HG02938 (cell line): Measurements from ENCODE around the gene TNFRSF6B.

Experiments used
- ATAC-seq: cut with Tn5 transposase; IDR thresholded peaks from one replicate; pipeline ENCODE4 v1.9.1; 2021; ENCODE audit warnings: mild to moderate bottlenecking, moderate library complexity; ENCODE audit not compliant: unreplicated experiment

TNFRSF6B gene

GRCh38 chr20:63734946-63735858, 38.8 kb downstream of the TNFRSF6B start:
- no peak for ATAC-seq

GRCh38 chr20:63735859-63736718, 39.6 kb downstream of the TNFRSF6B start, which contains the start of gene LIME1:
LIME1 (plus strand) TSS chr20:63736664; CDS start chr20:63737550, 886 bp downstream.
- ATAC-seq, result no peak

DNA sequence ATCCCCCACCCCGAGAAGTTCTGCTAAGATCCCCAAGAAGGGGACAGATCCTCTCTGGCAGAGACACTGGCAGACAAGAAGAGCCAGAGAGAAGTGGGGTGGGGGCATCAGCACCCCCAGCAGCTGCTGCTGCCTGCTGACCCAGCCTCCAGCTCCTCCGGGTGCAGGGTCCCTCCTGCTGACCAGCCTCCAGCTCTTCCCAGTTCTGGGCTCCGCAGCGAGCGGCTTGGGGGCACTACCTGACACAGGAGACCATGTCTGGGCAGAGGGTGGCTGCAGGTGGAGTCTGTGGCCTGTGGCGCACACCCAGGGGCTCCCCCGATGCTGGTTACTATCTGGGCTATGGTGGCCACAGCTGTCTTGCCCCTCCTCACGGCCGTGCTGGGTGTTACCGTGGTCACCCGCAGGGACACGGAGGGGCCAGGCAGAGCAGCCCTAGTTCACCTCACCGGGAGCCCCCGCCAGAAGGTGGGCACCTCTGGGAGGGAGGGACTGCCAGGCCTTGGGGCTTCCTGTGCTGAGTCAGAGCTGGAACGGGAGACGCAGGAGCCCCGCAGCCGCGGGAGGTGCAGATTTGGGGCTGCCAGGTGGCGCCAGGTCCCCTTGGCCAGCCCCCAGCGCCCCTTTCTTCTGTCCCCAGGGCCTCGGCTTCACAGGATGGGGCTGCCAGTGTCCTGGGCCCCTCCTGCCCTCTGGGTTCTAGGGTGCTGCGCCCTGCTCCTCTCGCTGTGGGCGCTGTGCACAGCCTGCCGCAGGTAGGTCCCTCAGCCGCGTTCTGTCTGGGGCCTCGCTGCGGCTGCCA, 40.6 kb downstream of the TNFRSF6B start:
- ATAC-seq, result no peak

DNA sequence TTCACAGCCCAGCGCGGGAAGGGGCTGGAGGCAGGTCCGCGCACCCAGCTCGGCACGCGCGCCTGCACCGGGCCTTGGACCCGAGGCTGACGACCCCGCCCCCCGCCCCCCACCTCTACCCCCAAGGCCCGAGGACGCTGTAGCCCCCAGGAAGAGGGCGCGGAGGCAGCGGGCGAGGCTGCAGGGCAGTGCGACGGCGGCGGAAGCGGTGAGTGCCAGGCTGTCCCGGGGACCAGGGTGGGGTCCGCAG, 41.2 kb downstream of the TNFRSF6B start:
- no peak for ATAC-seq

DNA sequence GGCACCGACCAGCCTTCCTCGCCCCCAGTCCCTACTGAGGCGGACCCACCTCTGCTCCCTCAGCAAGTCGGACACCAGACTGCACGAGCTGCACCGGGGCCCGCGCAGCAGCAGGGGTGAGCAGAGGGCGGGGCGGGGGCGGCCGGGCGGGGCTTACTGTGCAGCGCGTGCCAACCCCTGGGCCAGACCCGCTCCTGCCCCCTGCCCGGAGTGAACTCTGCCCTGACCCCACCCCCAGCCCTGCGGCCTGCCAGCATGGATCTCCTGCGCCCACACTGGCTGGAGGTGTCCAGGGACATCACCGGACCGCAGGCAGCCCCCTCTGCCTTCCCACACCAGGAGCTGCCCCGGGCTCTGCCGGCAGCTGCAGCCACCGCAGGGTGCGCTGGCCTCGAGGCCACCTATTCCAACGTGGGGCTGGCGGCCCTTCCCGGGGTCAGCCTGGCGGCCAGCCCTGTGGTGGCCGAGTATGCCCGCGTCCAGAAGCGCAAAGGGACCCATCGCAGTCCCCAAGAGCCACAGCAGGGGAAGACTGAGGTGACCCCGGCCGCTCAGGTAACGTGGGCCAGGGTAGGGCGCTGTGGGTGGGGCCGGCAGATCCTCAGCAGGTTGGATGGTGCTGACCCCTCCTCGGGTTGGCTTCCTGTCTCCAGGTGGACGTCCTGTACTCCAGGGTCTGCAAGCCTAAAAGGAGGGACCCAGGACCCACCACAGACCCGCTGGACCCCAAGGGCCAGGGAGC, 41.7 kb downstream of the TNFRSF6B start:
- no peak for ATAC-seq

- no peak for ATAC-seq
These were observed 42.3 kb downstream of the TNFRSF6B start for GRCh38 chr20:63738687-63739129.

DNA sequence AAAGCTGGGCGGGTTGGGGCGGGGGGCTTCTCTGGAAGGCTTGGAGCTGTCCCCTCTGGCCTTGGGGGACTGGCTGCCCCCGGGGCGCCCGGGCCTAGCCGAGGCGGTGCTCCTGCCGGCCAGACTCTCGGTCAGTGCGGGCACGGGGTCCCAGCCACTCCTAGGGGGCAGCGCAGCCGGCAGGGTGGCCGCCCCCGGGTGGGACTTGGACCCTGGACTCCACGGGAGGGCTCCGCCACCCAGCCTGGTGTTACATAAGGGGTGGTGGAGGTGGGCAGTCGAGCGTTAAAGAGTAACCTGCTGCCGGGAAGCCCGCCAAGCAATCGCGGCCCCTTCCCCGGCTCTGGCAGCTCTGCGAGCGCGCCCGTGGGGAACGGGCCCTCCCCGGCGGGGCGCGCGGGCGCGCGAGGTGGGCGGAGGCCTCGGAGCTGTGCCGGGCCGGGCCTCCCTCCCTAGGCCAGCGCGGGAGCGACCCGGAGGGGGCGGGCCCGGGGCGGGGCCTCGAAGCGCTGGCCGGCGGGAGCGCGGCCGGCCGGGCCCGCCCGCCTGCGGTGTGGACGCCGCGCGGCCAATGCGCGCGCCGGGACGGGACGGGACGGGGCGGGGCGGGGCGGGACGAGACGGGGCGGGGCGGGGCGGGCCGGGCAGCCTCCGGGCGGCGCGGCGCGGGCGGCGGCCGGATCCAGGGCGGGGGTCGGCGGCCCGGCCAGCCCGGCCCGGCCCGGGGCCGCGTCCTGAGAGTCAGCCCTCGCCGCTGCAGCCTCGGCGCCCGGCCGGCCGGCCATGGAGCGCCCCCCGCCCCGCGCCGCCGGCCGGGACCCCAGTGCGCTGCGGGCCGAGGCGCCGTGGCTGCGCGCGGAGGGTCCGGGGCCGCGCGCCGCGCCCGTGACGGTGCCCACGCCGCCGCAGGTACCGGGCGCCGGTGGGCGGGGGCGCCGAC, 42.9 kb downstream of the TNFRSF6B start, which contains the start of gene SLC2A4RG:
Gene SLC2A4RG (plus strand): TSS at position 647 of the 940 bp plus-strand sequence. CDS start 137 bp downstream, at position 784.
- ATAC-seq, result no peak

DNA sequence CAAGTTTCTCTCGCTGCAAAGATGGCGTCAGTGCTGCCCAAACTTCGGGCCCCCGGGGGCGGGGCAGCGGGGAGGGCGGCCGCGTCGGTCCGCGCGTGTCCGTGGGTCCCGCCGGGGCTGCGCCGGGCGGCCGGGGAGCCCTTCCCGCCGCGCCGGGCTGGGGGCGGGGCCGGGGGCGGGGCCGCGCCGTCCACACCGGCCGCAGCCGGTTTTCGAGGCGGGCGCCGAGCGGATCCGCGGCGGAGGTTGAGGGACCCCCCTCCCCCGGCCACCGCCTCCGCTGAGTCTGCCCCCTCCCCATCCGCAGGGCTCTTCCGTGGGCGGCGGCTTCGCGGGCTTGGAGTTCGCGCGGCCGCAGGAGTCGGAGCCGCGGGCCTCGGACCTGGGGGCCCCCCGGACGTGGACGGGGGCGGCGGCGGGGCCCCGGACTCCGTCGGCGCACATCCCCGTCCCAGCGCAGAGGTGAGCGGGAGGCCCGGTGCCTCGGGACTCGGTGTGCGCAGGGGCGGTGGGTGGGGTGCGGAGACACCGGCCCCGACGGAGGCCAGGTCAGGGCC, 43.7 kb downstream of the TNFRSF6B start:
- no peak for ATAC-seq

- ATAC-seq, result no peak
These were observed 44.3 kb downstream of the TNFRSF6B start for GRCh38 chr20:63740627-63741353.

GRCh38 chr20:63741354-63741675, 44.9 kb downstream of the TNFRSF6B start:
- ATAC-seq, result no peak

DNA sequence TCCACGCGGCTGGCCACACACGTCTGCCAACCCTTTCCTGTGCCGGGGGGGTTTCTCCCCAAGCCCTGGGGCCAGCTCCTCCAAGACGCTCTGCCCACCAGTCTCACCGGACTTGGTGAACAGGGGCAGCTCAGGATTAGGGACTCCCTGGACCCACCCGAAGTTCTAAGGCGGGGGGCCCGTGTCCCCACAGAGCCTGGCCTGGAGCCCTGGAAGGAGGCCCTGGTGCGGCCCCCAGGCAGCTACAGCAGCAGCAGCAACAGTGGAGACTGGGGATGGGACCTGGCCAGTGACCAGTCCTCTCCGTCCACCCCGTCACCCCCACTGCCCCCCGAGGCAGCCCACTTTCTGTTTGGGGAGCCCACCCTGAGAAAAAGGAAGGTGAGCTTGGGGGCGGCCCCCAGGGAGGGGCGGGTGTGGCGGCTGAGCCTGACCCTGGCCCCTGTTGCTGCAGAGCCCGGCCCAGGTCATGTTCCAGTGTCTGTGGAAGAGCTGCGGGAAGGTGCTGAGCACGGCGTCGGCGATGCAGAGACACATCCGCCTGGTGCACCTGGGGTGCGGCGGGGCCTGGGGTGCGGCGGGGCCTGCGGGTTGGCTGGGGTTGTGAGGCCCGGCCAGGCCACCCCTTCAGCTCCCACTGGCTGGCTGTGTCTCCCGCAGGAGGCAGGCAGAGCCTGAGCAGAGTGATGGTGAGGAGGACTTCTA, 45.4 kb downstream of the TNFRSF6B start:
- ATAC-seq, result no peak

- no peak for ATAC-seq
These were observed 46.1 kb downstream of the TNFRSF6B start for GRCh38 chr20:63742381-63743024.

DNA sequence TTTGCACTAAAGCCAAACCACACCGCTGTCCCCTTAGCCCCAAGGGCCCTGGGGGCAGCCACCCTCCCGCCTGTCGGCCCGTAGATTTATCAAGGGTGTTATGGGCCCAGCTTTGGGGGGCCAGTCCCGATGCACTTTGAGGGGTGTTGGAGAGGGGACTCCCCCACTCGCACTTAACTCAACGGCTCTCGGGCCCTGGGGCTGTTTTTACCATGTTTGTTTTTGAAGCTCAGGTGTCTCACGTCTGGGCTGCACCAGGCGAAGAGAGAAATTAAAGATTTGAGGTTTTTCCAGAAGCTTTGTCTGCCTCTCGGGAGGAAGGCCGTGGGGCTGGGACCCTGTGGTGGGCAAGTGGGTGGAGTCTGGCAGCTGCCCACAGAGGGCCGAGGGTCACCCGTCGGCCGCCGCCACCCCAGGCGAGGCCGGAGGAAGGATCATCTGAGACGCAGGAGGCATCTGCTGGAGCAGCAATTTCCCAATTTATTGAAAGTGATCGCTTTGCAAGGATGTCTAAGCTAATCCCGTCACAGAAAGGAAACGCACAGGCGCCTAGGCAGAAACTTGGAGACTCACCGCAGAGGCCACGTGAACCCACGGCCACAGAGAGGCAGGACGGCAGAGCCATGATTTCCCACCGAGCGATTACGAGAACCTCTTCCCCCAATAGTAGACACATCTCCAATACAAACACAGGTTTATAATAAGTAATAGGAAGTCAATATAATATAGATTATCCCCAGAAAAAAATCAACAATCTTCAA, 46.9 kb downstream of the TNFRSF6B start:
- no peak for ATAC-seq

DNA sequence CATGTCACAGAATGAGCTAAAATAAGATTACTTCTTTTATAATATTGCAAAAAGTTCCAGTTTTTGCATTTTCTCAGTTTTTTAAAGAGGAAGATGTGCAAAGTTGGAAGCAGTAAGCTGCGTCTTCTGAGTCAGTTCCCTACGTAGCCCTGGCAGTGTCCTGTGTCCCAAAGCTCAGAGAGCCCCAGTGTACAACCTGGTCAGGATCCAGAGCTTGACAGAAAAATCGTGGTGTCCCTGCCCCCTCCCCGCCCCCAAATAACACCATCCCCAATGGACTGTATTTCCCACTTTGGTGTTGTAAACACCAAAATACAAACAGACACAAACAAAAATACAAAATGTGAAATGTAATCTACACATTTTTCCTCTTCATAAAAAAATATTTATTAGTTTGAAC, 47.7 kb downstream of the TNFRSF6B start:
- ATAC-seq, result no peak

- ATAC-seq, result no peak
These were observed 48.3 kb downstream of the TNFRSF6B start for GRCh38 chr20:63744574-63745423.

GRCh38 chr20:63745424-63745805, 49.0 kb downstream of the TNFRSF6B start:
- ATAC-seq, result no peak
